Smooth muscle cell (in vitro differentiated cells): Measurements from ENCODE around the gene EVX2. TPM values are rescaled to one million over a fixed set of nuclear protein-coding genes. Genes with fewer than 3 reads are reported as not detected.
A peak's percentile ranks its signal among the peaks of the same experiment; 100 is the strongest.

ENCODE experiments used
- DNase-seq: peaks from one replicate; lab custom pipeline; 2025; ENCODE audit not compliant: unreplicated experiment; lab: John Stamatoyannopoulos, UW
- H2AFZ ChIP-seq: fragments of 200-600 bp; sonication (generic); 2 replicates; pipeline ENCODE4 v1.6.0; 2016; ENCODE audit warnings: antibody characterized with exemption, low read depth, mild to moderate bottlenecking
- H3F3A ChIP-seq: fragments of 200-600 bp; sonication (generic); 2 replicates; pipeline ENCODE4 v1.6.0; 2017; ENCODE audit warnings: antibody characterized with exemption, low read depth
- H3K27ac ChIP-seq: fragments of 200-600 bp; sonication (generic); 2 replicates; pipeline ENCODE4 v1.5.1; 2016; ENCODE audit warnings: low read depth, mild to moderate bottlenecking
- H3K27me3 ChIP-seq: fragments of 200-600 bp; sonication (generic); 2 replicates; pipeline ENCODE4 v1.6.1; 2016; ENCODE audit warnings: low read depth, mild to moderate bottlenecking
- H3K36me3 ChIP-seq: fragments of 200-600 bp; sonication (generic); 2 replicates; pipeline ENCODE4 v1.5.1; 2016; ENCODE audit warnings: low read depth
- H3K4me1 ChIP-seq: fragments of 200-600 bp; sonication (generic); 2 replicates; pipeline ENCODE4 v1.5.1; 2016; ENCODE audit warnings: low read depth
- H3K4me2 ChIP-seq: fragments of 200-600 bp; sonication (generic); 2 replicates; pipeline ENCODE4 v1.6.0; 2016; ENCODE audit warnings: mild to moderate bottlenecking
- H3K4me3 ChIP-seq: fragments of 200-600 bp; sonication (generic); 2 replicates; pipeline ENCODE4 v1.5.1; 2016; ENCODE audit warnings: mild to moderate bottlenecking
- H3K79me2 ChIP-seq: fragments of 200-600 bp; sonication (generic); 2 replicates; pipeline ENCODE4 v1.6.0; 2016; ENCODE audit warnings: low read depth, mild to moderate bottlenecking
- H3K9ac ChIP-seq: fragments of 200-600 bp; sonication (generic); 2 replicates; pipeline ENCODE4 v1.6.0; 2016; ENCODE audit warnings: low read depth
- H3K9me3 ChIP-seq: fragments of 200-600 bp; sonication (generic); replicated peaks from 2 replicates; pipeline ENCODE4 v1.5.1; 2016; ENCODE audit warnings: low read depth
- H4K20me1 ChIP-seq: fragments of 200-600 bp; sonication (generic); 2 replicates; pipeline ENCODE4 v1.6.0; 2016; ENCODE audit warnings: low read depth
- WGBS: methylation state at CpG from one replicate; pipeline ENCODE4 v1.1.7; 2016; ENCODE audit warnings: low lambda C conversion rate; 5-methylcytosine and 5-hydroxymethylcytosine counted together
- polyA plus RNA-seq: library from polyadenylated mRNA; unstranded; fragments of >200 nt; fragmentation: Nextera tagmentation; extraction: Ambion mirVana; gene quantifications from 2 replicates; pipeline ENCODE4 v1.2.1, GENCODE V29; 2016
- total RNA-seq: library from RNA; depleted of rRNA; stranded (reverse); fragments of >200 nt; gene quantifications from 2 replicates; pipeline ENCODE4 v1.2.3, GENCODE V29; 2014
- TF ChIP-seq, protein P1 (sequence below): fragments of 200-600 bp; sonication (generic); IDR thresholded peaks from 2 replicates; pipeline ENCODE4 v1.5.1; 2017; ENCODE audit warnings: borderline replicate concordance, mild to moderate bottlenecking, antibody characterized with exemption; ENCODE audit not compliant: insufficient read depth, poor library complexity, severe bottlenecking

EVX2 gene
- total and polyA plus RNA-seq, 2 experiments from 2014 or later: 0.04 TPM; not detected in 1

DNA sequence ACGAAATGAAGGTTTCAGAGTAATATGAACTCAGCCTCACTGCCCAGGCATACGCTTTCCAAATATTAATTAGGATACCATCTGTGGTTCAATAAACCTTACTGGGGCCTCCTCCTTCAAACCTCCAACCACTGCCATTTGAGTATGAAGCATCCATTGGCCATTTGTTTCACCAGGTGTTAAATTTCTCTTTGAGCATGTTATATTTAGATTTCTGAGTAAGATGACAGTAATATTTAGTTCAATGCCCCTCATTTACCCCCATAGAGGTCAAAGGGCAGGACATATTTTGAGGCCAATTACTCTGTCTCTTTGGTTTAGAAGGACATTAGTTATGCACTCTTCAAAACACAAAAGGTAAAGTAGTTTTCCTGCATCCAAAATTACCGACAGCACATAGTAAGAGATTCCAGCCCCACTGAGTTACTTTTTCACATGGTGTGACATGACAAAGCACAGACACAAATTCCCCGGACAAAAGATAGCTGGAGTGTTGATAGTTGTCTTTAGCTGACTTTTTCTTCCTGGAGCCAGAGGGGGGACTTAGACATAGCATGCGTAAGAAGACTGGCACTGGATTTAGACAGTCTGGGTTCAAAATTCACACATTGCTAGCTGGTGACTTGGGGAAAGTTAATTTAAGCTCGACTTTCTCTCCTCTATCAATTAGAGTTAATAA lies 48.6 kb downstream of the EVX2 start:
- H3K79me2 ChIP-seq: no peaks in the 10 kb centered on the region
- peak overlapping the region; percentile 19 for H3K4me2 ChIP-seq
- H3K36me3 ChIP-seq: no peaks in the 10 kb centered on the region
- no peak overlapping the region for H3K4me3 ChIP-seq
- peaks cover 12% of the 10 kb centered on the region for H3K27me3 ChIP-seq
- no peaks in the 10 kb centered on the region for H3K9me3 ChIP-seq
- no peaks in the 10 kb centered on the region for H4K20me1 ChIP-seq
- no peak for DNase-seq
- no peaks in the 10 kb centered on the region for H3F3A ChIP-seq
- H3K27ac ChIP-seq: no peak overlapping the region
- H3K9ac ChIP-seq: no peak overlapping the region
- no peaks in the 10 kb centered on the region for H3K4me1 ChIP-seq
- WGBS: 29% methylated on average over 6 of the region's 6 CpGs
- TF ChIP-seq, protein P1, sequence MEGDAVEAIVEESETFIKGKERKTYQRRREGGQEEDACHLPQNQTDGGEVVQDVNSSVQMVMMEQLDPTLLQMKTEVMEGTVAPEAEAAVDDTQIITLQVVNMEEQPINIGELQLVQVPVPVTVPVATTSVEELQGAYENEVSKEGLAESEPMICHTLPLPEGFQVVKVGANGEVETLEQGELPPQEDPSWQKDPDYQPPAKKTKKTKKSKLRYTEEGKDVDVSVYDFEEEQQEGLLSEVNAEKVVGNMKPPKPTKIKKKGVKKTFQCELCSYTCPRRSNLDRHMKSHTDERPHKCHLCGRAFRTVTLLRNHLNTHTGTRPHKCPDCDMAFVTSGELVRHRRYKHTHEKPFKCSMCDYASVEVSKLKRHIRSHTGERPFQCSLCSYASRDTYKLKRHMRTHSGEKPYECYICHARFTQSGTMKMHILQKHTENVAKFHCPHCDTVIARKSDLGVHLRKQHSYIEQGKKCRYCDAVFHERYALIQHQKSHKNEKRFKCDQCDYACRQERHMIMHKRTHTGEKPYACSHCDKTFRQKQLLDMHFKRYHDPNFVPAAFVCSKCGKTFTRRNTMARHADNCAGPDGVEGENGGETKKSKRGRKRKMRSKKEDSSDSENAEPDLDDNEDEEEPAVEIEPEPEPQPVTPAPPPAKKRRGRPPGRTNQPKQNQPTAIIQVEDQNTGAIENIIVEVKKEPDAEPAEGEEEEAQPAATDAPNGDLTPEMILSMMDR: no peak
- no peak overlapping the region for H2AFZ ChIP-seq

DNA sequence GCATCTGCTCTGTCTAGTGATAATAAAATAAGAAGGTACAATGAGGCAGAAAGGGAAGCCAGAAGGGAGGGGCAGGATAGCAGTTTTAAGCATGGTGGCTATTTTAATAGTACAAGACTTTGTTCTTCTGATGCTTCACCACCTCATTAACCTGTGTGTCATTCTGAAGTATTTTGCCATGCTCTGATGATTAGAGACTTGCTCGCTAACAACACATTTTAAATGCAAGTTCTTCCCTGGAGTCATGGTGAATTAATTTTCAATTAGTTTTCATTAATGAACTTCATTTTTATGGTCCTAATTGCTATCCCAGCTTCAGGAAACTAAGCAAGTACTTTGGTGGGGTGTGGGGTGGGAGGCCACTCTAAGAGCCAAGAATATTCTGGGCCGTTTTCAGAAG lies 56.0 kb downstream of the EVX2 start:
- no peaks in the 10 kb centered on the region for H3K36me3 ChIP-seq
- TF ChIP-seq, protein P1: no peak
- no peak for DNase-seq
- H3K27me3 ChIP-seq: peaks cover 18% of the 10 kb centered on the region
- no peak overlapping the region for H3K4me2 ChIP-seq
- H3F3A ChIP-seq: no peaks in the 10 kb centered on the region
- no peaks in the 10 kb centered on the region for H3K4me1 ChIP-seq
- no peaks in the 10 kb centered on the region for H3K9me3 ChIP-seq
- no peak overlapping the region for H3K27ac ChIP-seq
- no peak overlapping the region for H3K4me3 ChIP-seq
- no peak overlapping the region for H2AFZ ChIP-seq
- no peaks in the 10 kb centered on the region for H4K20me1 ChIP-seq
- H3K79me2 ChIP-seq: no peaks in the 10 kb centered on the region
- no peak overlapping the region for H3K9ac ChIP-seq
- 73% methylated on average over 2 of the region's 2 CpGs for WGBS

Other genes with a start within 250 kb of the EVX2 start
- 38.5 and 51.4 TPM in 2 replicates for gene LNPK, start 81.7 kb downstream of the EVX2 start, total RNA-seq
- gene LNPK, start 81.7 kb downstream of the EVX2 start, polyA plus RNA-seq: 14.4 and 23.4 TPM in 2 replicates
- gene HOXD13, start 8.8 kb upstream of the EVX2 start, total RNA-seq: 0.31 and 1.9 TPM in 2 replicates
- gene HOXD13, start 8.8 kb upstream of the EVX2 start, polyA plus RNA-seq: 0.45 and 1.9 TPM in 2 replicates
- 0.54 TPM in 1 of 2 replicates, not detected in the other for gene HOXD12, start 15.8 kb upstream of the EVX2 start, total RNA-seq
- not detected in 2 replicates for gene HOXD12, start 15.8 kb upstream of the EVX2 start, polyA plus RNA-seq
- gene HOXD11, start 23.3 kb upstream of the EVX2 start, total RNA-seq: 4.4 and 9.8 TPM in 2 replicates
- gene HOXD11, start 23.3 kb upstream of the EVX2 start, polyA plus RNA-seq: 7.9 and 9.0 TPM in 2 replicates
- gene HOXD10, start 32.8 kb upstream of the EVX2 start, total RNA-seq: 6.7 and 9.9 TPM in 2 replicates
- 10.6 and 11.4 TPM in 2 replicates for gene HOXD10, start 32.8 kb upstream of the EVX2 start, polyA plus RNA-seq
- 0.45 and 0.49 TPM in 2 replicates for gene HOXD9, start 38.8 kb upstream of the EVX2 start, total RNA-seq
- 1.4 and 2.2 TPM in 2 replicates for gene HOXD9, start 38.8 kb upstream of the EVX2 start, polyA plus RNA-seq
- gene HOXD8, start 45.7 kb upstream of the EVX2 start, total RNA-seq: 0.13 and 2.0 TPM in 2 replicates
- gene HOXD8, start 45.7 kb upstream of the EVX2 start, polyA plus RNA-seq: not detected in 2 replicates
- 0.09 TPM in 1 of 2 replicates, not detected in the other for gene HOXD4, start 67.6 kb upstream of the EVX2 start, total RNA-seq
- not detected in 2 replicates for gene HOXD4, start 67.6 kb upstream of the EVX2 start, polyA plus RNA-seq
- gene HOXD3, start 73.3 kb upstream of the EVX2 start, total RNA-seq: 0.63 TPM in 1 of 2 replicates, not detected in the other
- not detected in 2 replicates for gene HOXD3, start 73.3 kb upstream of the EVX2 start, polyA plus RNA-seq
- not detected in 2 replicates for gene HOXD1, start 104.7 kb upstream of the EVX2 start, total RNA-seq
- gene HOXD1, start 104.7 kb upstream of the EVX2 start, polyA plus RNA-seq: not detected in 2 replicates
- 27.7 and 36.2 TPM in 2 replicates for gene MTX2, start 185.5 kb upstream of the EVX2 start, total RNA-seq
- gene MTX2, start 185.5 kb upstream of the EVX2 start, polyA plus RNA-seq: 39.2 and 41.3 TPM in 2 replicates